ENCODE results near the gene RABGAP1L.

RABGAP1L gene

GRCh38 chr1:174912264-174912663, 752.9 kb downstream of the RABGAP1L start:
- DNase-seq: no peak
- Mint-ChIP-seq H3K27me3 (ENCODE audit: low read depth, poor library complexity) (peaks cover 4% of the 10 kb centered on the region), H3K27ac (no peak overlapping the region), H3K9me3 (no peaks in the 10 kb centered on the region), H3K4me1 (peaks cover 5% of the 10 kb centered on the region), H3K4me3 (no peak overlapping the region), H3K36me3 (ENCODE audit: low read depth) (no peaks in the 10 kb centered on the region)
- TF ChIP-seq, protein P1, sequence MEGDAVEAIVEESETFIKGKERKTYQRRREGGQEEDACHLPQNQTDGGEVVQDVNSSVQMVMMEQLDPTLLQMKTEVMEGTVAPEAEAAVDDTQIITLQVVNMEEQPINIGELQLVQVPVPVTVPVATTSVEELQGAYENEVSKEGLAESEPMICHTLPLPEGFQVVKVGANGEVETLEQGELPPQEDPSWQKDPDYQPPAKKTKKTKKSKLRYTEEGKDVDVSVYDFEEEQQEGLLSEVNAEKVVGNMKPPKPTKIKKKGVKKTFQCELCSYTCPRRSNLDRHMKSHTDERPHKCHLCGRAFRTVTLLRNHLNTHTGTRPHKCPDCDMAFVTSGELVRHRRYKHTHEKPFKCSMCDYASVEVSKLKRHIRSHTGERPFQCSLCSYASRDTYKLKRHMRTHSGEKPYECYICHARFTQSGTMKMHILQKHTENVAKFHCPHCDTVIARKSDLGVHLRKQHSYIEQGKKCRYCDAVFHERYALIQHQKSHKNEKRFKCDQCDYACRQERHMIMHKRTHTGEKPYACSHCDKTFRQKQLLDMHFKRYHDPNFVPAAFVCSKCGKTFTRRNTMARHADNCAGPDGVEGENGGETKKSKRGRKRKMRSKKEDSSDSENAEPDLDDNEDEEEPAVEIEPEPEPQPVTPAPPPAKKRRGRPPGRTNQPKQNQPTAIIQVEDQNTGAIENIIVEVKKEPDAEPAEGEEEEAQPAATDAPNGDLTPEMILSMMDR (IDR thresholded peaks at IDR 0.05): no peak

DNA sequence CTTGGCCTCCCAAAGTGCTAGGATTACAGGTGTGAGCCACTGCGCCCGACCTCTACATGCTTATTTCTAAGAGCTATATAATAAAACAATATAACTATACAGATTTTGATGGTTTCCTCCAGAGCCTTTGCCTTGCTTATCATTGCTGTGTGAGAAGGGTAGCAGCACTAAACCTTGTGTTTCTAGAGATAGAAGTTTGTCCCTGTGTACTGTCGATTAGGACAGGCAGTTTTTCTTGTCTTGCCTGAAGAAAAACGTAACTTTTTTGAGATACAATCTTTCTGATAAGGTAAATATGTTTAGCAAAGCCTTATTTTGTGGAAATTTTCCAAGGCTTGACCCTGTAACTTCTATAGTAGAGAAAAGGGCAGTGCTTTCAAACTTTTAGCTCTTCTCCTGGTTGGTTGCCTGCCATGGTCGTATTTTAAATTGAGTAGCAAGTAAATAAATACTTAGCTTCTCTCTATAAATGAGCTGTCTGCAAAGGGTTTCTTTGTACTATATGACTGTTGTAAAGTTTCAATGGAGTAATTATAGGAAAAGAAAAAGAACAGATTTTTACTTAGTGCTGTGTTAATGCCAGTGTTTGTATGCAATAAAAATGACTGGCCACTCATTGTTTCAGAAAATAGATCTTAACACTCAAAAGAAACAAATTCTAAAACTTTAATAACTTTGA, 754.0 kb downstream of the RABGAP1L start:
- H3K9me3 Mint-ChIP-seq: no peaks in the 10 kb centered on the region
- DNase-seq: no peak
- H3K27ac Mint-ChIP-seq: no peak overlapping the region
- TF ChIP-seq, protein P1 (IDR thresholded peaks at IDR 0.05): no peak
- no peak overlapping the region for H3K4me3 Mint-ChIP-seq
- H3K4me1 Mint-ChIP-seq: peaks cover 5% of the 10 kb centered on the region
- peaks cover 4% of the 10 kb centered on the region for H3K27me3 Mint-ChIP-seq (ENCODE audit: low read depth, poor library complexity)
- H3K36me3 Mint-ChIP-seq (ENCODE audit: low read depth): no peaks in the 10 kb centered on the region

DNA sequence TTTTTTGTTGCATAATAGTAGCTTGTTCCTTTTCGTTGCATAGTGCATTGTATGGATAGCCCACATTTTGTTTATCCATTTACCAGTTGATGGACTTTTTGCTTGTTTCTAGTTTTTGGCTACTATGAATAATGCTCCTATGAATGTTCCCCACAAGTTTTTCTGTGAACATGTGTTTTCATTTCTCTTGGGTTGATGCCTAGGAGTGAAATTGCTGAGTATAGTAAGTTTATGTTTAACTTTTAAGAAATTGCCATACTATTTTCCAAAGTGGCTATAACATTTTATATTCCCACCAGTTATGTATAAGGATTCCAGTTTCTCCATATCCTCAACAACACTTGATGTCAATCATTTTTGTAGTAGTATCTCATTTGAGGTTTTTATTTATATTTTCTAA, 755.7 kb downstream of the RABGAP1L start:
- DNase-seq: no peak
- peaks cover 2% of the 10 kb centered on the region for H3K9me3 Mint-ChIP-seq

GRCh38 chr1:174916846-174917245, 757.5 kb downstream of the RABGAP1L start:
- Mint-ChIP-seq H3K36me3 (ENCODE audit: low read depth) (peaks cover 5% of the 10 kb centered on the region), H3K27ac (no peak overlapping the region), H3K4me1 (peaks cover 5% of the 10 kb centered on the region), H3K27me3 (ENCODE audit: low read depth, poor library complexity) (peaks cover 4% of the 10 kb centered on the region), H3K9me3 (peaks cover 9% of the 10 kb centered on the region), H3K4me3 (no peak overlapping the region)
- TF ChIP-seq, protein P1 (IDR thresholded peaks at IDR 0.05): no peak
- no peak for DNase-seq

More for the DNA sequence above, 755.7 kb downstream of the RABGAP1L start:
- Mint-ChIP-seq H3K4me1 (peaks cover 5% of the 10 kb centered on the region), H3K27me3 (ENCODE audit: low read depth, poor library complexity) (peaks cover 4% of the 10 kb centered on the region), H3K36me3 (ENCODE audit: low read depth) (peaks cover 2% of the 10 kb centered on the region), H3K27ac (no peak overlapping the region), H3K4me3 (no peak overlapping the region)
- TF ChIP-seq, protein P1 (IDR thresholded peaks at IDR 0.05): no peak

- Mint-ChIP-seq H3K27ac (no peak overlapping the region), H3K9me3 (peaks cover 9% of the 10 kb centered on the region), H3K4me3 (no peak overlapping the region), H3K36me3 (ENCODE audit: low read depth) (peaks cover 5% of the 10 kb centered on the region), H3K4me1 (no peaks in the 10 kb centered on the region), H3K27me3 (ENCODE audit: low read depth, poor library complexity) (peaks cover 4% of the 10 kb centered on the region)
- TF ChIP-seq, protein P1 (IDR thresholded peaks at IDR 0.05): no peak
- DNase-seq: no peak
Observed at GRCh38 chr1:174920093-174920492, 760.8 kb downstream of the RABGAP1L start.

DNA sequence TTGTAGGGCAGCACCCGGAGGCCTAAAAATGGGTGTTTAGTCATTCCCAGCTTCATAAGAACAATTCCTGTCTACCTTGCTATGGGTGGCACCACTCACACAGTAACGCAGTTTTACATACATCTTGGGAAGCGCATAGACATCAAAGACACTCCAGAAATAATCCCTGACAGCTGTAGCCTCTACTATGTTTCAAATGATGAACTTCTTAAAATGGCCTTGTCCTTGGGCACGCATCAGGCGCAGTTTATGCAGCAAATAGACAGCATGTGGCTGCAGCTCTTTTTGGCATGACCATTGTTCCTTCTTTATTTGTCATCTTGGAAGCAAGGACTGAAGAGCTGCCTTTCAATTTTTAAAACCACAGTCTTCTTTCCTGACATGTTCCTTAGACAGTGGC, 762.8 kb downstream of the RABGAP1L start:
- Mint-ChIP-seq H3K27ac (no peak overlapping the region), H3K4me1 (no peaks in the 10 kb centered on the region), H3K9me3 (peaks cover 13% of the 10 kb centered on the region), H3K4me3 (no peak overlapping the region), H3K36me3 (ENCODE audit: low read depth) (peaks cover 5% of the 10 kb centered on the region), H3K27me3 (ENCODE audit: low read depth, poor library complexity) (no peaks in the 10 kb centered on the region)
- TF ChIP-seq, protein P1 (IDR thresholded peaks at IDR 0.05): no peak
- no peak for DNase-seq
